Measurements from ENCODE around the gene ASCL1.

The ASCL1 gene

DNA sequence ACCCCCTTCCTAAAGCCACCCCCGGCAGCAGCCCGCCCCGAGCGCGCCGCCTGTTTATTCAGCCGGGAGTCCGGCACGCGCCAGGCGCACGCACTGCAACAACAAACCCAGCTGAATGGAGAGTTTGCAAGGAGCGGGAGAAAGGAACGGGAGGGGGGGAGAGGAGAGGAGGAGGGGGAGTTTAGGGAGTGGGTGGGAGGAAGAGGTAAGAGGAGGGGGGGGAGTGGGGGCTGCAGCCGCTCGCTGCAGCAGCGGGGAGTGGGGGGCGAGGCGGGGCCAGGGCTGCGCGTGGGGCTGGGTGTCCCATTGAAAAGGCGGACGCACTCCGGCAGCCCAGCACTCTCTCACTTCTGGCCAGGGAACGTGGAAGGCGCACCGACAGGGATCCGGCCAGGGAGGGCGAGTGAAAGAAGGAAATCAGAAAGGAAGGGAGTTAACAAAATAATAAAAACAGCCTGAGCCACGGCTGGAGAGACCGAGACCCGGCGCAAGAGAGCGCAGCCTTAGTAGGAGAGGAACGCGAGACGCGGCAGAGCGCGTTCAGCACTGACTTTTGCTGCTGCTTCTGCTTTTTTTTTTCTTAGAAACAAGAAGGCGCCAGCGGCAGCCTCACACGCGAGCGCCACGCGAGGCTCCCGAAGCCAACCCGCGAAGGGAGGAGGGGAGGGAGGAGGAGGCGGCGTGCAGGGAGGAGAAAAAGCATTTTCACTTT lies at the start of gene ASCL1:
TSS of gene ASCL1 (plus strand) at position 336 of the 712 bp plus-strand sequence. CDS start 571 bp downstream, outside the sequence.
- peak within 1 kb of the TSS; percentile 39 to 48 for H3K4me3 ChIP-seq
- TF ChIP-seq, protein P1, sequence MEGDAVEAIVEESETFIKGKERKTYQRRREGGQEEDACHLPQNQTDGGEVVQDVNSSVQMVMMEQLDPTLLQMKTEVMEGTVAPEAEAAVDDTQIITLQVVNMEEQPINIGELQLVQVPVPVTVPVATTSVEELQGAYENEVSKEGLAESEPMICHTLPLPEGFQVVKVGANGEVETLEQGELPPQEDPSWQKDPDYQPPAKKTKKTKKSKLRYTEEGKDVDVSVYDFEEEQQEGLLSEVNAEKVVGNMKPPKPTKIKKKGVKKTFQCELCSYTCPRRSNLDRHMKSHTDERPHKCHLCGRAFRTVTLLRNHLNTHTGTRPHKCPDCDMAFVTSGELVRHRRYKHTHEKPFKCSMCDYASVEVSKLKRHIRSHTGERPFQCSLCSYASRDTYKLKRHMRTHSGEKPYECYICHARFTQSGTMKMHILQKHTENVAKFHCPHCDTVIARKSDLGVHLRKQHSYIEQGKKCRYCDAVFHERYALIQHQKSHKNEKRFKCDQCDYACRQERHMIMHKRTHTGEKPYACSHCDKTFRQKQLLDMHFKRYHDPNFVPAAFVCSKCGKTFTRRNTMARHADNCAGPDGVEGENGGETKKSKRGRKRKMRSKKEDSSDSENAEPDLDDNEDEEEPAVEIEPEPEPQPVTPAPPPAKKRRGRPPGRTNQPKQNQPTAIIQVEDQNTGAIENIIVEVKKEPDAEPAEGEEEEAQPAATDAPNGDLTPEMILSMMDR (IDR thresholded peaks at IDR 0.05): no peak
- peaks cover 0 to 83% of the 10 kb centered on the region in 2 donors for H3K27me3 ChIP-seq
- no peaks in the 10 kb centered on the region for H3K36me3 ChIP-seq
- no peaks in the 10 kb centered on the region for H3K9me3 ChIP-seq
- intact Hi-C loops (cut with DNase I; ENCODE audit: low total_unique reads): loop anchor here (10.0 kb wide), 1 partner anchor 587 kb away; no protein-coding TSS in a partner anchor
- no peak for DNase-seq
- peaks cover 0 to 34% (median 23%) of the 10 kb centered on the region in 4 donors for H3K4me1 ChIP-seq
- no peak within 1 kb of the TSS for H3K27ac ChIP-seq

DNA sequence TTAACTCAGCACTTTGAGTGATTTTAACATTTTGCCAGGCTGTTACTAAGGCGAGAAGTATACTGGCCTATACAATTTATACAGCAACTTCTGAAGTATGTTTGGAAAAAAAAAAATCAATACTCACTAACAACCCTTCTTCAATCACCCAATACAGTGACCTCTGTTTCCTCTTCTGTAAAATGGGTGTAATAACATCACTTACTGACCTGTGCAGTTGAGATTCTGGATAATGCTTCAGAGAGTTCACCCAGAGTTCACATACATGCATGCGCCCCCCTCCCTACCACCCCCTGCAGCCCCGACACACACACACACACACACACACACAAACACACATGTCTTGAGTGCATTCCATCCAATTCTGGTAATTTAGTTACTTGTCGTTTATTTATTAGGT lies 49.6 kb upstream of the ASCL1 start:
- no peaks in the 10 kb centered on the region for H3K4me1 ChIP-seq

GRCh38 chr12:102910137-102910536 lies 47.3 kb upstream of the ASCL1 start:
- Histone ChIP-seq H3K4me3 (no peak overlapping the region), H3K27me3 (no peaks in the 10 kb centered on the region), H3K36me3 (no peaks in the 10 kb centered on the region), H3K9me3 (no peaks in the 10 kb centered on the region), H3K27ac (no peak overlapping the region), H3K4me1 (no peaks in the 10 kb centered on the region)
- intact Hi-C loops (cut with DNase I; ENCODE audit: low total_unique reads): no loop called here
- TF ChIP-seq, protein P1 (IDR thresholded peaks at IDR 0.05): no peak
- DNase-seq: no peak

More for the DNA sequence above, 49.6 kb upstream of the ASCL1 start:
- TF ChIP-seq, protein P1 (IDR thresholded peaks at IDR 0.05): no peak
- Histone ChIP-seq H3K4me3 (no peak overlapping the region), H3K27me3 (no peaks in the 10 kb centered on the region), H3K36me3 (no peaks in the 10 kb centered on the region), H3K27ac (no peak overlapping the region), H3K9me3 (no peaks in the 10 kb centered on the region)
- intact Hi-C loops (cut with DNase I; ENCODE audit: low total_unique reads): no loop called here
- DNase-seq: no peak

DNA sequence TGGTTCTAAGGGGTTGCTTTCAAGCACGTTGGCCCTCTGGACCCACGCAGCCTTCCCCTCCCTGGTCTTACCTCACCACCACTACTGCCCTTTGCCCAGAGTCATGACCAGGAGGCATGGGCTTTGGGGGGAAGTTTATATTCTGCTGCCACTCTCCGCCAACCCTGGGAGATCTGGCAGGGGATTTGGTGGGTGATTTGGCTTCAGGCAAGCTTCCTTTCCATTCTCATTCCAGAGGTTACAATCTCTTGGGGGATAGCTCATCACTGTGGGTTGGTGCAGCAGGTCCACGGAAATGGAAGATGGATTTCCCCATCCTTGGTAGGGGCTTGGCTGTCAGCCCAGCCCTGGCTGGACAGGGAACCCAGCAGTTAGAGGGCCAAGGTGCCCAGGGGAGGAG lies 46.7 kb upstream of the ASCL1 start:
- Histone ChIP-seq H3K36me3 (no peaks in the 10 kb centered on the region), H3K27ac (no peak overlapping the region), H3K27me3 (no peaks in the 10 kb centered on the region), H3K4me1 (no peaks in the 10 kb centered on the region), H3K4me3 (no peak overlapping the region), H3K9me3 (no peaks in the 10 kb centered on the region)
- no peak for DNase-seq
- intact Hi-C loops (cut with DNase I; ENCODE audit: low total_unique reads): no loop called here
- TF ChIP-seq, protein P1 (IDR thresholded peaks at IDR 0.05): no peak

GRCh38 chr12:102911320-102911719 lies 46.2 kb upstream of the ASCL1 start:
- intact Hi-C loops (cut with DNase I; ENCODE audit: low total_unique reads): no loop called here
- no peaks in the 10 kb centered on the region for H3K9me3 ChIP-seq
- no peak for DNase-seq
- no peaks in the 10 kb centered on the region for H3K27me3 ChIP-seq
- TF ChIP-seq, protein P1 (IDR thresholded peaks at IDR 0.05): no peak
- H3K4me1 ChIP-seq: no peaks in the 10 kb centered on the region
- no peak overlapping the region for H3K4me3 ChIP-seq
- no peak overlapping the region for H3K27ac ChIP-seq
- H3K36me3 ChIP-seq: no peaks in the 10 kb centered on the region

Measured in tibial artery (tissue), 4 donors.